WERI-Rb-1 (cell line): ENCODE measurements around the gene SCARF1.

Source experiments
- DNase-seq: peaks from one replicate; pipeline ENCODE4 v3.0.0-alpha.2; 2020
- H3K27ac ChIP-seq: fragments of 250-450 bp; sonication (Bioruptor Pico); 2 replicates; pipeline ENCODE4 v1.5.1; 2020; ENCODE audit warnings: mild to moderate bottlenecking, moderate library complexity
- H3K27me3 ChIP-seq: fragments of 250-450 bp; sonication (Bioruptor Pico); 2 replicates; pipeline ENCODE4 v1.5.1; 2021; ENCODE audit warnings: mild to moderate bottlenecking, low read depth, moderate library complexity; ENCODE audit not compliant: insufficient read depth, severe bottlenecking
- H3K36me3 ChIP-seq: fragments of 250-450 bp; sonication (Bioruptor Pico); 2 replicates; pipeline ENCODE4 v1.5.1; 2020; ENCODE audit warnings: mild to moderate bottlenecking, moderate library complexity
- H3K4me3 ChIP-seq: 2 replicates; pipeline ENCODE4 v1.5.1; 2011; ENCODE audit warnings: low read depth, mild to moderate bottlenecking, control low read depth, low read length
- H3K9me3 ChIP-seq: fragments of 250-450 bp; sonication (Bioruptor Pico); 2 replicates; pipeline ENCODE4 v1.5.1; 2021; ENCODE audit warnings: mild to moderate bottlenecking, moderate library complexity; ENCODE audit not compliant: severe bottlenecking
- CTCF ChIP-seq: IDR thresholded peaks from 2 replicates; pipeline ENCODE4 v1.5.1; 2011; ENCODE audit warnings: low read depth, mild to moderate bottlenecking, control low read depth, inconsistent platforms, low read length

Gene SCARF1

GRCh38 chr17:1601571-1601970, 44.0 kb downstream of the SCARF1 start:
- Histone ChIP-seq H3K4me3 (no peak overlapping the region), H3K36me3 (peaks cover 4% of the 10 kb centered on the region; the same call in 1 of the 2 replicates), H3K9me3 (peaks cover 6% of the 10 kb centered on the region), H3K27ac (no peak overlapping the region), H3K27me3 (no peaks in the 10 kb centered on the region)
- DNase-seq, result no peak
- TF ChIP-seq CTCF, result no peak

GRCh38 chr17:1598399-1599095, 47.0 kb downstream of the SCARF1 start:
- peaks cover 4% of the 10 kb centered on the region; the same call in 1 of the 2 replicates for H3K36me3 ChIP-seq
- H3K9me3 ChIP-seq, result peaks cover 6% of the 10 kb centered on the region
- no peaks in the 10 kb centered on the region for H3K27me3 ChIP-seq
- H3K27ac ChIP-seq, result no peak overlapping the region
- no peak for TF ChIP-seq CTCF
- no peak overlapping the region for H3K4me3 ChIP-seq
- DNase-seq, result no peak

- DNase-seq, result no peak
- Histone ChIP-seq H3K9me3 (peaks cover 6% of the 10 kb centered on the region), H3K27ac (no peak overlapping the region), H3K36me3 (peaks cover 2% of the 10 kb centered on the region; the same call in 1 of the 2 replicates), H3K27me3 (no peaks in the 10 kb centered on the region), H3K4me3 (no peak overlapping the region)
- TF ChIP-seq CTCF, result no peak
Measured at GRCh38 chr17:1597861-1598342, 47.6 kb downstream of the SCARF1 start.

GRCh38 chr17:1593630-1593931, 52.0 kb downstream of the SCARF1 start:
- no peak for TF ChIP-seq CTCF
- no peak for DNase-seq

GRCh38 chr17:1592751-1593629, 52.5 kb downstream of the SCARF1 start:
- Histone ChIP-seq H3K27me3 (no peaks in the 10 kb centered on the region), H3K27ac (no peak overlapping the region), H3K36me3 (no peaks in the 10 kb centered on the region; the same call in 1 of the 2 replicates), H3K9me3 (no peaks in the 10 kb centered on the region), H3K4me3 (no peak overlapping the region)
- DNase-seq, result no peak
- TF ChIP-seq CTCF, result no peak

More at GRCh38 chr17:1593630-1593931, 52.0 kb downstream of the SCARF1 start:
- no peaks in the 10 kb centered on the region for H3K27me3 ChIP-seq
- no peaks in the 10 kb centered on the region for H3K9me3 ChIP-seq
- H3K36me3 ChIP-seq, result no peaks in the 10 kb centered on the region; the same call in 1 of the 2 replicates
- no peak overlapping the region for H3K4me3 ChIP-seq
- no peak overlapping the region for H3K27ac ChIP-seq
